HL-60 (cell line): ENCODE results near the gene CNOT6.

Source experiments
- DNase-seq, 2 experiments: peaks; one replicate each; pipeline ENCODE4 v3.0.0-alpha.2; 2010 to 2020; ENCODE audit warnings: low read depth in 1 of 2, low spot score in 1 of 2
- H3K27ac ChIP-seq: fragments of 250-450 bp; sonication (Bioruptor Pico); replicated peaks from 2 replicates; pipeline ENCODE4 v1.5.1; 2020; ENCODE audit warnings: mild to moderate bottlenecking, moderate library complexity
- H3K27me3 ChIP-seq: fragments of 250-450 bp; sonication (Bioruptor Pico); 2 replicates; pipeline ENCODE4 v1.5.1; 2021; ENCODE audit warnings: mild to moderate bottlenecking, moderate library complexity; ENCODE audit not compliant: insufficient read depth, poor library complexity, severe bottlenecking
- H3K4me3 ChIP-seq: replicated peaks from 2 replicates; pipeline ENCODE4 v1.5.1; 2011; ENCODE audit warnings: mild to moderate bottlenecking, control low read depth, low read length; ENCODE audit not compliant: insufficient read depth
- GABPA ChIP-seq: IDR thresholded peaks from 2 replicates; pipeline ENCODE4 v1.6.1; 2012; ENCODE audit warnings: low read depth
- POLR2AphosphoS5 ChIP-seq: IDR thresholded peaks from 2 replicates; pipeline ENCODE4 v1.6.1; 2012; ENCODE audit warnings: low read depth
- SPI1 ChIP-seq: IDR thresholded peaks from 2 replicates; pipeline ENCODE4 v1.6.1; 2012; ENCODE audit warnings: low read depth, mild to moderate bottlenecking, borderline replicate concordance
- TF ChIP-seq, protein P1 (sequence below): IDR thresholded peaks from 2 replicates; pipeline ENCODE4 v1.6.1; 2012; ENCODE audit warnings: low read depth; ENCODE audit not compliant: insufficient replicate concordance
- TF ChIP-seq, protein P2 (sequence below): IDR thresholded peaks from one replicate; pipeline ENCODE4 v1.5.1; 2011; ENCODE audit warnings: low read length, control low read depth, inconsistent platforms; ENCODE audit not compliant: insufficient read depth

CNOT6 gene

DNA sequence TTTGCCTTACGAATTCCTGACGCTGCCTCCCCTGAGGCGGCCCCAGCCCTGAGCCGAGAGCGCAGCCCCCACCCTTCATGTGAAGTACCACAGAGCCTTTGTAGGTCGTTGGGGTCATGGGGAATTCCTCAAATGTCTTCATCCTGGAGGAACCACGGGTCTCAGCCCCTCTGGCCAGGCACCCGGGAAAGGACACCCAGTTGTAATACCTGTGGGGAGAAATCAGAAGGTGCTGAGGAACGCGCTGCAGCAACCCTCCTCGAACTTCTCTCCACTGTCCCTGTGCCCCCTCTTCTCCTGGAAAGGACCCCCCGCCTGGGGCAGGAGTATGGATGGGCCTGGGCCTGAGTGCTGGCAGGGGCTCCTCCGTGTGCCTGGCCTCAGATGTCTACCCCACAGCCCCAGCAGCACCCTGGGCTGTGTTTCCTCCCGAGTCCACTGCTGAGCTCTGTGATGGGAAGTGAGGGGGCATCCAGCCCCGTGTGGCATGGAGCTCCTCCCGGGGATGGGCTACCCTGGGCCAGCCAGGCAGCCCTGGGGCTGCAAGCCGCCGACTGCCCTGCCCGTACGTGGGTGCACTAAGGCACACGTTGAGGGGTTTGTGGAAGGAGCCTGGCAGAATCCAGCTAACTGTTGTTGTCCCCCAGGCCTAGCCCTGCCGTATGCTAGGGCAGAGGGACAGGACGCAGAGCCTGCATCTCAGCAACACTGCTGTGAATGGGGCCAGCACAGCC lies 115.8 kb downstream of the CNOT6 start:
- Histone ChIP-seq H3K4me3 (no peak overlapping the region), H3K27ac (no peak overlapping the region), H3K27me3 (no peaks in the 10 kb centered on the region)
- TF ChIP-seq POLR2AphosphoS5 (no peak), SPI1 (no peak), GABPA (no peak)
- TF ChIP-seq, protein P1, sequence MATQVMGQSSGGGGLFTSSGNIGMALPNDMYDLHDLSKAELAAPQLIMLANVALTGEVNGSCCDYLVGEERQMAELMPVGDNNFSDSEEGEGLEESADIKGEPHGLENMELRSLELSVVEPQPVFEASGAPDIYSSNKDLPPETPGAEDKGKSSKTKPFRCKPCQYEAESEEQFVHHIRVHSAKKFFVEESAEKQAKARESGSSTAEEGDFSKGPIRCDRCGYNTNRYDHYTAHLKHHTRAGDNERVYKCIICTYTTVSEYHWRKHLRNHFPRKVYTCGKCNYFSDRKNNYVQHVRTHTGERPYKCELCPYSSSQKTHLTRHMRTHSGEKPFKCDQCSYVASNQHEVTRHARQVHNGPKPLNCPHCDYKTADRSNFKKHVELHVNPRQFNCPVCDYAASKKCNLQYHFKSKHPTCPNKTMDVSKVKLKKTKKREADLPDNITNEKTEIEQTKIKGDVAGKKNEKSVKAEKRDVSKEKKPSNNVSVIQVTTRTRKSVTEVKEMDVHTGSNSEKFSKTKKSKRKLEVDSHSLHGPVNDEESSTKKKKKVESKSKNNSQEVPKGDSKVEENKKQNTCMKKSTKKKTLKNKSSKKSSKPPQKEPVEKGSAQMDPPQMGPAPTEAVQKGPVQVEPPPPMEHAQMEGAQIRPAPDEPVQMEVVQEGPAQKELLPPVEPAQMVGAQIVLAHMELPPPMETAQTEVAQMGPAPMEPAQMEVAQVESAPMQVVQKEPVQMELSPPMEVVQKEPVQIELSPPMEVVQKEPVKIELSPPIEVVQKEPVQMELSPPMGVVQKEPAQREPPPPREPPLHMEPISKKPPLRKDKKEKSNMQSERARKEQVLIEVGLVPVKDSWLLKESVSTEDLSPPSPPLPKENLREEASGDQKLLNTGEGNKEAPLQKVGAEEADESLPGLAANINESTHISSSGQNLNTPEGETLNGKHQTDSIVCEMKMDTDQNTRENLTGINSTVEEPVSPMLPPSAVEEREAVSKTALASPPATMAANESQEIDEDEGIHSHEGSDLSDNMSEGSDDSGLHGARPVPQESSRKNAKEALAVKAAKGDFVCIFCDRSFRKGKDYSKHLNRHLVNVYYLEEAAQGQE = no peak
- TF ChIP-seq, protein P2, sequence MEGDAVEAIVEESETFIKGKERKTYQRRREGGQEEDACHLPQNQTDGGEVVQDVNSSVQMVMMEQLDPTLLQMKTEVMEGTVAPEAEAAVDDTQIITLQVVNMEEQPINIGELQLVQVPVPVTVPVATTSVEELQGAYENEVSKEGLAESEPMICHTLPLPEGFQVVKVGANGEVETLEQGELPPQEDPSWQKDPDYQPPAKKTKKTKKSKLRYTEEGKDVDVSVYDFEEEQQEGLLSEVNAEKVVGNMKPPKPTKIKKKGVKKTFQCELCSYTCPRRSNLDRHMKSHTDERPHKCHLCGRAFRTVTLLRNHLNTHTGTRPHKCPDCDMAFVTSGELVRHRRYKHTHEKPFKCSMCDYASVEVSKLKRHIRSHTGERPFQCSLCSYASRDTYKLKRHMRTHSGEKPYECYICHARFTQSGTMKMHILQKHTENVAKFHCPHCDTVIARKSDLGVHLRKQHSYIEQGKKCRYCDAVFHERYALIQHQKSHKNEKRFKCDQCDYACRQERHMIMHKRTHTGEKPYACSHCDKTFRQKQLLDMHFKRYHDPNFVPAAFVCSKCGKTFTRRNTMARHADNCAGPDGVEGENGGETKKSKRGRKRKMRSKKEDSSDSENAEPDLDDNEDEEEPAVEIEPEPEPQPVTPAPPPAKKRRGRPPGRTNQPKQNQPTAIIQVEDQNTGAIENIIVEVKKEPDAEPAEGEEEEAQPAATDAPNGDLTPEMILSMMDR = no peak
- DNase-seq = no peak

DNA sequence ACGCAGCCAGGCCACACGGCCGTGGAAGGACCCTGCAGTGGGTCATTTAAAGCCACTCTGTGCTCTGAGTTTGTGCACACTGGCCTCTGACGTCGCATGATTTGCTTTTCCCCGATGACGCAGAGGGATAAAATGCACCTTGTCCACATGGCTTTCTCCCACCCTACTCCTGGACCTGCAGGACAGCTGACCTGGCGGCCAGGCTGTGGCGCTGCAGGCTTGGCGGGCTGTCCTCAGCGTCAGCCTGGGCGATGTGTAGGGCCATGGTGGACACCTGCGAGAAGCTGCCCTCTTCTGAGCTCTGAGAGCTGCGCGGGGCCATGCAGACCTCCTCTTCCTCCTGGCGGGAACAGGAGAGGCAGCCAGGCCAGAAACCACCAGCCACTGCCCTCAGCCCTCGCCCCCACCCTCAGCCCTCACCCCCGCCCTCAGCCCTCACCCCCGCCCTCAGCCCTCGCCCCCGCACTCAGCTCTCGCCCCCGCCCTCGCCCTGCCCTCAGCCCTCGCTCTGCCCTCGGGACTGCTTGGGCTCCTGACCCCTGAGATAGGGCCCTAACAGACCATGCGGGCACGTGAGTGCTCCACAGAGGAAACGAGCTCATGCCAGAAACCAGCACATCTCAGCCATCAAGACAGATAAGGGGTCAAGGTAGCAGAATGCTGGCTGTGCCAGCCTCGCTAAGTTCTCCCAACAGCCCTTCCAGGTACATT lies 117.1 kb downstream of the CNOT6 start:
- Histone ChIP-seq H3K4me3 (no peak overlapping the region), H3K27ac (no peak overlapping the region), H3K27me3 (no peaks in the 10 kb centered on the region)
- TF ChIP-seq SPI1 (no peak), POLR2AphosphoS5 (no peak), GABPA (no peak)
- TF ChIP-seq, protein P1 = no peak
- TF ChIP-seq, protein P2 = no peak
- DNase-seq = no peak

DNA sequence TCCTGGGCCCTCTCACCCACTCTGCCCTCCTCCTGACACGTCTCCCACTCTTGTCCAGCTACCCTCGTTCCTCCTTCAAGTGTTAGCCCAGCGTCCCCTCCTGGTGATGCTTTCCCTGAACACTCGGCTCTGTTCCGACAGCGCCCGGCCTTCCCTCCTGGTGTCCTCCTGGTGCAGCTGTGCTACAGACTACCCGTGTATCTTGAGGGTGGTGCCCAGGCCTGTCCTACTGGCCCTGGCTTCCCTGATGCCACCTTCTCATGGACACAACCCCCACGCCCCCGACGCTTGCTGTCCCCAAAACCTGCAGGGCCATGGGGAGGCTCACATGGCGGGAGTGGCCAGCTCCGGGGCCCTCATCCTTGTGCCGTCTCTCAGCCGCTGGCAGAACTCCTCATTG lies 118.5 kb downstream of the CNOT6 start:
- Histone ChIP-seq H3K4me3 (no peak overlapping the region), H3K27ac (no peak overlapping the region), H3K27me3 (no peaks in the 10 kb centered on the region)
- TF ChIP-seq POLR2AphosphoS5 (no peak), GABPA (no peak), SPI1 (no peak)
- TF ChIP-seq, protein P2 = no peak
- TF ChIP-seq, protein P1 = no peak
- DNase-seq = no peak
